Amniotic stem cell (primary cell): ENCODE data around the gene ARHGEF10L.
"Not testable (repeated sequence)": the region's sequence is repeated elsewhere in the genome, so short reads cannot be mapped to it uniquely, and the experiment has no call there.

ENCODE experiments used
- DNase-seq: peaks from one replicate; lab custom pipeline; 2025; lab: John Stamatoyannopoulos, UW

Gene ARHGEF10L

GRCh38 chr1:17612831-17613230 lies 73.3 kb downstream of the ARHGEF10L start:
- DNase-seq, result no peak

- no peak for DNase-seq
These were observed 75.1 kb downstream of the ARHGEF10L start for GRCh38 chr1:17614586-17614985.

- DNase-seq, result no peak
These were observed 75.7 kb downstream of the ARHGEF10L start for GRCh38 chr1:17615157-17615556.

GRCh38 chr1:17615959-17616358 lies 76.5 kb downstream of the ARHGEF10L start:
- no peak for DNase-seq

- no peak for DNase-seq
These were observed 77.3 kb downstream of the ARHGEF10L start for GRCh38 chr1:17616731-17617279.

- no peak for DNase-seq
These were observed 78.5 kb downstream of the ARHGEF10L start for GRCh38 chr1:17617787-17618557.

- no peak for DNase-seq
These were observed 79.2 kb downstream of the ARHGEF10L start for GRCh38 chr1:17618558-17619247.

- no peak for DNase-seq
These were observed 81.0 kb downstream of the ARHGEF10L start for GRCh38 chr1:17620448-17620847.

- DNase-seq, result no peak
These were observed 82.2 kb downstream of the ARHGEF10L start for GRCh38 chr1:17621691-17622090.

GRCh38 chr1:17622823-17623222 lies 83.3 kb downstream of the ARHGEF10L start:
- DNase-seq, result no peak

- no peak for DNase-seq
These were observed 85.2 kb downstream of the ARHGEF10L start for GRCh38 chr1:17624611-17625233.

GRCh38 chr1:17627239-17628052 lies 87.9 kb downstream of the ARHGEF10L start:
- DNase-seq, result no peak

- DNase-seq, result not testable (repeated sequence)
These were observed 89.5 kb downstream of the ARHGEF10L start for GRCh38 chr1:17629046-17629445.

GRCh38 chr1:17629460-17629859 lies 90.0 kb downstream of the ARHGEF10L start:
- no peak for DNase-seq

GRCh38 chr1:17630048-17630830 lies 90.7 kb downstream of the ARHGEF10L start:
- no peak for DNase-seq

GRCh38 chr1:17630986-17631385 lies 91.5 kb downstream of the ARHGEF10L start:
- DNase-seq, result no peak

GRCh38 chr1:17631410-17631809 lies 91.9 kb downstream of the ARHGEF10L start:
- DNase-seq, result no peak

GRCh38 chr1:17632106-17632505 lies 92.6 kb downstream of the ARHGEF10L start:
- no peak for DNase-seq

GRCh38 chr1:17632541-17633184 lies 93.2 kb downstream of the ARHGEF10L start:
- DNase-seq, result peak; percentile 36

GRCh38 chr1:17633654-17634053 lies 94.2 kb downstream of the ARHGEF10L start:
- peak; percentile 42 for DNase-seq

GRCh38 chr1:17635276-17635675 lies 95.8 kb downstream of the ARHGEF10L start:
- DNase-seq, result no peak
